ENCODE data around the gene PTPRM. TPM values are rescaled to one million over a fixed set of nuclear protein-coding genes. Genes with fewer than 3 reads are reported as not detected.

Gene PTPRM
- total RNA-seq, 4 donors from 2014 or later = 206 to 337 (median 255) TPM

DNA sequence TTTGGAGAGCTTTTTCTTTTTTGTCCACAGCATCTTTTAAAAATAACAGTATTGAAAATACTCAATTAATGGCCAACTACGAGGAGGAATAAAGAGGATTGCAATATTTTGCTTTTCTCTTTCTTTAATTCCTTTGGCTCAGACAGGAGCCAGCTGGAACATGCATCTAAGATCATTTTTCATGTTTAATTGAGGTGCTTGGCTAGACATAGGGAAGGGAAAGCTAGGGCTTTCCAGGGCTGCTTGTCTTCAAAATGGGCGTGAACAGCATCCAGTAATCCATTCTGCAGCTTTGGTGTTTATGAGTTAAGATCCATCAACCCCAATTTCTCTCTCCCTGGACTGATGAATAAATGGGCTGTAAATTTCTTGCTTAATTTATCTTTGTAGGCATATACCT is 323.0 kb downstream of the PTPRM start:
- TF ChIP-seq, protein P1, sequence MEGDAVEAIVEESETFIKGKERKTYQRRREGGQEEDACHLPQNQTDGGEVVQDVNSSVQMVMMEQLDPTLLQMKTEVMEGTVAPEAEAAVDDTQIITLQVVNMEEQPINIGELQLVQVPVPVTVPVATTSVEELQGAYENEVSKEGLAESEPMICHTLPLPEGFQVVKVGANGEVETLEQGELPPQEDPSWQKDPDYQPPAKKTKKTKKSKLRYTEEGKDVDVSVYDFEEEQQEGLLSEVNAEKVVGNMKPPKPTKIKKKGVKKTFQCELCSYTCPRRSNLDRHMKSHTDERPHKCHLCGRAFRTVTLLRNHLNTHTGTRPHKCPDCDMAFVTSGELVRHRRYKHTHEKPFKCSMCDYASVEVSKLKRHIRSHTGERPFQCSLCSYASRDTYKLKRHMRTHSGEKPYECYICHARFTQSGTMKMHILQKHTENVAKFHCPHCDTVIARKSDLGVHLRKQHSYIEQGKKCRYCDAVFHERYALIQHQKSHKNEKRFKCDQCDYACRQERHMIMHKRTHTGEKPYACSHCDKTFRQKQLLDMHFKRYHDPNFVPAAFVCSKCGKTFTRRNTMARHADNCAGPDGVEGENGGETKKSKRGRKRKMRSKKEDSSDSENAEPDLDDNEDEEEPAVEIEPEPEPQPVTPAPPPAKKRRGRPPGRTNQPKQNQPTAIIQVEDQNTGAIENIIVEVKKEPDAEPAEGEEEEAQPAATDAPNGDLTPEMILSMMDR (IDR thresholded peaks at IDR 0.05; ENCODE audit: low read depth) = no peak

DNA sequence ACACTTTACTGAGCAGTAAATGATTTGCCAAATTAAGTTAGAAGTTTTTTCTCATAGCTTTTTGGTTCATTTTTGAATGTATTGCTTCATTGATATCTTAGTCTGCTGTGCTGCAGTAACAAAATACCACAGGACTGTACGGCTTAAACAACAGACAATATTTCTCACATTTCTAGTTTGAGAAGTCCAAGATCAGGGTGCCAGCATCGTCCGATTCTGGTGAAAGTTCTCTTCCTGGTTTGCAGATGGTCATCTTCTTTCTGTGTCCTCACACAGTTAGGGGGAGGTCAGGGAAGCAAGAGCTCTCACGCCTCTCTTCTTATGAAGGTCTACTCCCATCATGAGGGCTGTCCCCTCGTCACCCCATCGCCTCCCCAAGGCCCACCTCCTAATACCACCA is 325.4 kb downstream of the PTPRM start:
- TF ChIP-seq, protein P1 (IDR thresholded peaks at IDR 0.05; ENCODE audit: low read depth) = no peak

DNA sequence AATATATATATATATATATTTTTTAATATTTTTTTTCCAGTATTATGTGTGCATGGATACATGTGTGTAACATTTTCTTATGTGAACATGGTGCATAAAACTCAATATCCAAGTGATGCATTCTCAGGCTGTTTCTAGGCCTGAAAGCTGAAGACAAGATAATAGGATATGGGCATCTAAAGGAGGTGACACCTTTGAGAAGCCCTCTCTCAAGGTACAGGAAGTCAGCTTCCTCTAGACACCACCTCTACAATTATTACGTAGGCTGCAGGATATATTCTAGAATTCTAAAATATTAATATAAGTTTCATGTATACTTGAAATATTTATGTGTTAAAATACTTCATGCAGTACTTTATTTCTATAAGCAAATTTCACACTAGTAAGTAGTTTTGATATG is 327.5 kb downstream of the PTPRM start:
- TF ChIP-seq, protein P1 (IDR thresholded peaks at IDR 0.05; ENCODE audit: low read depth) = no peak

DNA sequence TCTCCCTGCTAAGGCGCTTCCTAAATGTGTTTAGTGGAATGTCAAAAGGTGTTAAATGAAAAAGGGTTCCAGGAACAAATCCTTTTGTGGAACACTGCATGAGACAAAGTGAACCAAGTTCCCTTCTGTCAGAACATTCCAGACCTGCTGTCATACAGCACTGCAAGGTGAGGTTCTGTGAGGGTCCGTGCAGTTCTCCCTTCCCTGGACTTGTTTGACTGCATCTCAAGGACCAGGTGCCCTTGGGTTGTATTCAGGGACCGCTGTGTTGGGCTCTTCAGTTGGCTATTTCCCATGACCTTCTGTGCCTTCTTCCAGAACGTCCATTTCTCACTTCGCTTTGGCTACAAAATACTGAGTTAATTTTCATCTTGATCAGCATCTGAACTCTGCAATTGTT is 328.2 kb downstream of the PTPRM start:
- TF ChIP-seq, protein P1 (IDR thresholded peaks at IDR 0.05; ENCODE audit: low read depth) = no peak

DNA sequence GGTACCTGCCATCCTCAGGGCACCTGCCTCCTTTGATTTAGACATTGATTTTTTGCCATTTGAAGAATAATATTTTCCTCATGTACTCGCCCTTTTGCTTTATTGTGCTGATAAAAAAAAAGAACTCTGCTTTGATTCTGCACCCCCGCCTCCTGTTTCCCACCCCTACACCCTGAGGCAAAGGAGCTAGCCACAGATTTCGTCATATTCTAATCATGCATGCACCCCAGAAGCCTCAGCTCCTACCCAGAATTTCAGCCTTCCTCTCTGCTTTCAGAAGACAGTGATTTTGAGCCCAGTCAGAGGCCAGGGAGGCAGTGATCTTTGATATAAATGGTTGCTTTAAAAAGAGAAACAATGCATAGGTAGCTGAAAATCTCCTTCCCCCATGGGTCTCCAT is 329.0 kb downstream of the PTPRM start:
- TF ChIP-seq, protein P1 (IDR thresholded peaks at IDR 0.05; ENCODE audit: low read depth) = no peak

DNA sequence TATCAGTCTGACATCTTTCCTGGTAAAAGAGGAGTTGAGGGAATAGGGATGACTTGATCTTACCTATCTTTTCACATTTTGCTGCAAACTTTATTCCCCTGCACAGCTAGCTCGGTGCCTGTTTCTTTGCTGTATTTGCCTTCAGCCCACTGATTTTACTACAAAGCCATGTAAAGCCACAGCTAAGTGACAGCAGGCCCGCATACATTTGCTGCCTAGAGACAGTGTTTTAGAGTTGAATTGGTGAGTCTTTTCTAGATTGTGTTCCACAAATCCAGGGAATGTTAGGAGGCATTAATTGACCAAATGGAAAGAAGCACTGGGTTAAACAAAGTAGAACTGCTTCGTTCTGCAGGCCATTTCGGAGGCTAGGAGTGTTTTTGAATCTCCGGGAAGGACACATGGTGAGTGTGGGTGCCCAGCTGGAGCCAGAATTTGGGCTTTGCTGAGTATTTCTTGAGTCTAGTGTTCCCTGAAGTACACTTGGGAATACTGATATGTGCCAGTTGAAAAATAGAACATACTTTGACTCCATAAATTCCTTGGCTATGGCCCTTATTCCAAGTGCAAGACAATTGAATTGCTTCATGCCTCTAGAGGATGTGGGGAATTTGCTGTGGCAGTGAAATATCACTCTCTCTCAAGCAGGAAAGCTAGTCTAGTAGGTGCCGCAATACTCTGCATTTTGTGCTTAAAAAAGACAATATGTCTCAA is 329.8 kb downstream of the PTPRM start:
- TF ChIP-seq, protein P1 (IDR thresholded peaks at IDR 0.05; ENCODE audit: low read depth) = no peak

DNA sequence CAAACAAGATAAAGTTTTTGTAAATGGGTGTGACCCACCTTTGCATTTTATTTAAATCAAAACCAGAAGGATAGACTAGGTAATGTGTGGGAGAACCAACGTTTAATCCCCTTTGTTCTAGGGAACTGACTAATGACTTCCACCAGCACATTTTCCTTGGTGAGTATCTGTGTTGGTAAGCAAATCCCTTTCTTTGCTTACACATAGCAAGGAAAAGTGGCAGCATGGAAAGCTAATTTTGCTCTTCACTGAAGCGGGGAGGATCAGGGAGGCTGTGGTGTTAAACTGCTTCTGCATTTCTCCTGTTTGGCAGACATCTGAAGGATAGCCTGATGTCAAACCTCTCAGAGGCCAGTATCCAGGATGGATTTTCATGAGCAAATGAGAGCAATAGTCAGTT is 331.1 kb downstream of the PTPRM start:
- TF ChIP-seq, protein P1 (IDR thresholded peaks at IDR 0.05; ENCODE audit: low read depth) = no peak

All from subcutaneous adipose tissue (tissue), 4 donors.